ENCODE results near the gene ADAMTSL5.
"Not testable (repeated sequence)": the region's sequence is repeated elsewhere in the genome, so short reads cannot be mapped to it uniquely, and the experiment has no call there.

ADAMTSL5 gene

DNA sequence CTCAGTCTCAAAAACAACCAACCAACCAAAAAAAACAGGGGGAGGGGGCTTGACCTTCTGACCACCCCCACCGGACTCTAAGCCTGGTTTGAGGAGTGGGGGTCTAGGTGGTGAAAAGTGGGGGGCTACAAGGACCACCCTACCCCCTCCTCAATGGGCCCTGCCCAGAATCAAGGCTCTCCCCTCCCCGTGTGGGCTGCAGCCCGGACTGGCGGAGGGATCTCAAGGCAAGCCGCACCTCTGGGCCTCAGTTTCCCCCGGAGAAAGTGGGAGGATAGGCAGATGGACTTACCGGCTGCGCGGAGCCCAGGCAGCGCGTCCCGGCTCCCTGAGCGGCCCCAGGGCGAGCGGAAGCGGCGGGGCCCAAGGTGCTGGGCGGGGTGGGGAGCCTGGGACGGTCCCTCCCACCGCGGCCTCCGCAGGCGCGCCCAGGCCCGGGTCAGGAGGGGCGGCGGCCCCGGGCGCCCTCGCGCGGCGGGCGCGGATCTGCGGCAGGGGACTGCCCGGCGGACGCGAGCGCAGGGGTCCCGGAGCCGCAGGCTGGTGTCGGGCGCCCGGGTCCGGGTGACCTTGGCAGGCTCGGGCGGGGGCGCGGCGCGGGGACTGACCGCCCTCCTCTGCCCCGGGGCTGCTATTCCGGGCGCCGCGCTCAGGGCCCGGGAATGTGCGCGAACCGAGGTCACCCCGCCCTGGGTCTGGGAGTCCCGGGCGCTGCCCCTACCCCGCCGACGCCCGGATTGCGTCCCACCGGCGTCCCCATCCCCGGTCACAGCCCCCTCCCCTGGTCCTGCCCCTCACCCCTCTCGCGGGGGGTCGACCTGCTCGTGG, at the start of gene ADAMTSL5:
Gene ADAMTSL5 (minus strand): TSS at position 349 of the 828 bp plus-strand sequence. CDS start 2,076 bp downstream, outside the sequence.
- peak; percentile 81 for DNase-seq

- no peak for DNase-seq
Observed at GRCh38 chr19:1561236-1561842, 48.5 kb upstream of the ADAMTSL5 start.

GRCh38 chr19:1560286-1560882, 47.6 kb upstream of the ADAMTSL5 start:
- DNase-seq, result no peak

DNA sequence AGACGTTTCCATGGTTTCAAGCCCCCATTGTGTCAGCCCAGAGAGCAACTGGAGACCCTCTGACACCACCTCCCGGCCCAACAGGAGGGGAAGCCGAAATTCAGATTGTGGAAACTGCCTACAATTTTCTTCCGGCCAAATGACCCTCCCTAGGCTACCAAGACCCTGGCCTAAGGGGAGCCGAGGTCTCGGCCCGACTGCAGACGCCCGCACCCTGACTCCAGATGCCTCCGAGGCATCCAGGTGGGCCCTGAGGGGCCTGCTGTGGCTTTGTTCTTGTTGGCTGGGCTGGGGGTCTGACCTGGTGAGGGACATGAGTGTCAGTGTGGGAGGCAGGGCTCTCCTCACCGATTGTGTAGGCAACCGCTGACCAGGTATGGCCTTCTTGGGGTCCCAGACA, 45.7 kb upstream of the ADAMTSL5 start:
- no peak for DNase-seq

DNA sequence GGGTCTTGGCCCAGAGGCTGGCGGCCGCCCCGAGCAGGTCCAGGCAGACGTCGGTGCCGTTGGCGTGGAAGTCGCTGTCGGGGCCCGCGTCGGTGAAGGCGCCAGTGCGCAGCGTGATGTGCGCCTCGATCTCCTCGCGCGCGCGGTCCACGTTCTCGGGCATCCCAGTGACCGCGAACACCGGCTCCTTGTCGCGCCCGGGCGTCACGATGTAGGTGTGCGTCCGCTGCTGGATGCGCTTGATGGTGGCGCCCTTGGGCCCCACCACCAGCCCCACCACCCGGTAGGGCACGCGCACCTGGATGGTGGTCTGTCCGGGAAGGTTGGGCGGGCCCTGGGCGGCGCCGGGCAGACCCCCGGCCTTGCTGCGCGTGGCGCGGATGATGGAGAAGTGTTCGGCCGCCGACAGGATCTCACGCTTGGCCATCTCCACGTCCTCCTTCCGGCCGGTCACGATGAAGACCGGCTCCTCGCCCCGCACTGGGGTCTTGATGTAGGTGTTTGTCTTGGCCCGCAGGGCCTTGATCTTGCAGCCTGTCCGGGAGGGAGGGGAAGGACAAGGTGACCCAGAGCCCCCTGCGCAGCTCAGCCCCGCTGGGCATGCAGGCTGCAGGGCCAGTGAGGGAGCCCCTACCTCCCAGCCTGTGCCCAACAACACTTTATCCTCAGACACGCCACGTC, 43.7 kb upstream of the ADAMTSL5 start:
- DNase-seq, result no peak

- no peak for DNase-seq
Observed at GRCh38 chr19:1555487-1556389, 42.9 kb upstream of the ADAMTSL5 start.

DNA sequence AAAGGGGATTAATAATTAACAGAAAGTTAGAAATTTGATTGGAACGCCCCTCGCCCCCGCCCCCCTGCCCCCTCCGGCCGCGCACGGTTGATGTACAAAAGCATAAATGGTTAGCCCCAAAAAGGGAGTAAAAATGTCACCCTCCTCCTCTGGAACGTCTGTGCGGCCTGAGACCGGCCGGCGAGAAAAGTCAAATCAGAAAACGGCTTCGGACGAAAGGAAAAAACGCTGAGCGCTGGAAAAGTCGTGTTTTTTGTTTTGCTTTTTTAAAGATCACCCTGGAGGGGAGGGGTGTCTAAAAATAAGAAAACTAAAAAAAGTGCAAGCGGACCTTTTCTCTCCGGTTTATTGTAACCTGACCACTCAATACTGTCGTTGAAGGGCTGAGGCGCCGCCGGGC, 42.1 kb upstream of the ADAMTSL5 start:
- DNase-seq, result no peak

DNA sequence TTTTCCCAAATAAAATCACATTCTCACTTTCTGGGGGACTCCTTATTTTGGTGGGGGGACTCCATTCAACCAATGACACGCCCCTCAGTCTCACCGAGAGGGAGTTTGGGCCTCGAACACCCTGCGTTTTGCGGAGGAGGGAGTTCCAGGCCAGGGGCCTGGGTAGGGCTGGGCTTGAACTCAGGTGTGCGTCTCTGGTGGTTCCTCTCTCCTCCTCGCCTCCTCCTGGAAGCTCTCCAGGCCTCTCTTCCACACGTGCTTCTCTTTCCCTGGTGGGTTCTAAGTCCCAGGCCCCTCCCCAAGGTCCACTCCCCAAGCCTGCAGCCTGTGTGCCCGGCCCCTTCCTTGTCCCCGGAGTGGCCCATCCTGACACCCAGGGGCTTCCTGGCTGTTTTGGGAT, 40.6 kb upstream of the ADAMTSL5 start:
- no peak for DNase-seq

- DNase-seq, result no peak
Observed at GRCh38 chr19:1551068-1552040, 38.5 kb upstream of the ADAMTSL5 start.

DNA sequence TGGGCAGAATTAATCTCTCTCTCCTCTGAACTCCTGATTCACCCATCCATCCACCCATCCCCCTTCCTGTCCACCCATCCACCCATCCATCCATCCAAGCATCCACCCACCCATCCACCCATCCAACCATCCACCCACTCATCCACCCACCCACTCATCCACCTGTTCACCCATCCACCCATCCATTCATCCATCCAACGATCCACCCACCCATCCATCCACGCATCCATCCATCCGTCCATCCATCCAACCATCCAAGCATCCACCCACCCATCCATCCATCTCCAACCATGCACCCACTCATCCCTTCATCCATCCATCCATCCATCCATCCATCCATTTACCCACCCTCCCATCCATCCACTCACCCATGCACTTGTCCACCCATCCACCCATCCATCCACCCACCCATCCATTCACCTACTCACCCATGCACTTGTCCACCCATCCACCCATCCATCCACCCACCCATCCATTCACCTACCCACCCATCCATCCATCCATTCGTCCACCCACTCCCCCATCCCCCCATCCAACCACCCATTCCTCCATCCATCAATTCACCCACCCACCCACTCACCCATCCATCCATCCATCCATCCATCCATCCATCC, 36.6 kb upstream of the ADAMTSL5 start:
- no peak for DNase-seq

- DNase-seq, result no peak
Observed at GRCh38 chr19:1540365-1540925, 27.6 kb upstream of the ADAMTSL5 start.

DNA sequence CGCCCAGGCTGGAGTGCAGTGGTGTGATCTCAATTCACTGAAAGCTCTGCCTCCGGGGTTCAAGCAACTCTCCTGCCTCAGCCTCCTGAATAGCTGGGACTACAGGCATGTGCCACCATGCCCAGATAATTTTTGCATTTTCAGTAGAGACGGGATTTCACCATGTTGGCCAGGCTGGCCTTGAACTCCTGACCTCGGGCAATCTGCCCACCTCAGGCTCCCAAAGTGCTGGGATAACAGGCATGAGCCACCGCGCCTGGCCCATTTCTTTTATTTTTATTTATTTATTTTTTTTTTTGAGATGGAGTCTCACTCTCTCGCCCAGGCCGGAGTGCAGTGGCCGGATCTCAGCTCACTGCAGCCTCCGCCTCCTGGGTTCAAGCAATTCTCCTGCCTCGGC, 26.9 kb upstream of the ADAMTSL5 start:
- not testable (repeated sequence) for DNase-seq

DNA sequence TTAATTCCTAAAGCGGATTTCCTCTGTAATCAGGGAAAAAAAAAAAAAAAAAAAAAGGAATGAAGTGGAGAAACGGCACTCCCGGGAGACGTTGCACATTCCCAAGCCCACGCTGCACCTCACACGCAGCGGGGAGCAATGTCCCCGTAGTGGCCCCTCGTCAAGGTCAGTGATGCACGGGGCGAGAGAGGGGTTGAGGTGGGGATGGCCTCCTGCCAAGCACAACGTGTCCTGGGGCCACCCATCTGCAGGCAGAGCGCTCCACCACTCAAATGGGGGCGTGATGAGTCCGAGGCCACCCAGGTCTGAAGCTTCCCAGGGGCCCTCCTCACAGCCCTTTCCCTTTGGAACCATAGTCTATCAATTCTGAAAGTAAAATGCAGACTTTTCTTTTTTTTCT, 26.2 kb upstream of the ADAMTSL5 start:
- DNase-seq, result no peak

GRCh38 chr19:1535699-1536098, 22.9 kb upstream of the ADAMTSL5 start:
- DNase-seq, result not testable (repeated sequence)

DNA sequence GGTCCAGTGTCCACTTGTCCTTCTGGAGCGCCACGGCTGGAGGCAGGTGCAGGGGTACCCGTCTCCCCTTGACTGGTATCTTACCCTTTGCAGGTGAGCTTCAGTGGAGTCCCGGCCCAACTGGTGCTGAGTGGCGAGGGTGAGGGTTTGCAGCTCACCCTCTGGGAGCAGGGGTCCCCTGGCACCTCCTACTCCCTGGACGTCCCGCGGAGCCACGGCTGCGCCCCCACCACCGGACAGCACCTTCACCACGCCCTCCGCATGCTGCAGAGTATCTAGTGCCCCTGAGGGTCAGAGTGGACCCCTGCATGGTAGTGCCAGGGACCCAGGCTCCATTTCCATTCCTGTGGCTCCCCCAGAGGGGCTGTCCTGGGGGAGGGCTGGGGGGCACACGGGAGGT, 22.2 kb upstream of the ADAMTSL5 start:
- no peak for DNase-seq

DNA sequence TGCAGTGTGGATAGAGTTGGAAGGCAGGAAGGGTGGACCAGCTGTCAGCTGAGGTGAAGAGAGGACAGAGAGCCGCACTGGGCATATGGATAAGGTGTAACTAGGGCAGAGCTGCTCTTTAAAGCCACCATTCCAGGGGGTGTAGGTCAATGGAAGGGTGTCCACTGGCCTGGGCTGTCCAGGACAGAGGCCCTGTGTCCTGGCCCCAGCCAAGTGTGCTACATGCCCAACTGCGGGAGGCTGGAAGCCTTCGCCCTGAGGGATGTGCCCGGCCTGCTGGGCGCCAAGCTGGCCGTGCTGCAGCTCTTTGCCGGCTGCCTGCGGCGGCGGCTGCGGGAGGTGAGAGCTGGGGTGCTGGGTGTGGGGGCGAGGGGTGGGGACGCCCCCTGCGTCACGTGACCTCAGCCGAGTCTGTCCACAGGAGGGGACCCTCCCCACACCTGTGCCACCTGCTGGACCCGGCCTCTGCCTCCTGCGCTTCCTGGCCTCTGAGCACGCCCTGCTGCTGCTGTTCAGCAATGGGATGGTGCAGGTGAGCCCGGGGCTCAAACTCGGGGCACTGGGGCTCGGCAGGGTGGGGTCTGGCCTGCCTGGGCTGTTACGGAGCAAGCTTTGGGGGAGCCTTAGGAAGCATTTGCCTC, 20.8 kb upstream of the ADAMTSL5 start:
- DNase-seq, result no peak

GRCh38 chr19:1532003-1532402, 19.2 kb upstream of the ADAMTSL5 start:
- DNase-seq, result no peak

- DNase-seq, result no peak
Observed at GRCh38 chr19:1531587-1531986, 18.8 kb upstream of the ADAMTSL5 start.

DNA sequence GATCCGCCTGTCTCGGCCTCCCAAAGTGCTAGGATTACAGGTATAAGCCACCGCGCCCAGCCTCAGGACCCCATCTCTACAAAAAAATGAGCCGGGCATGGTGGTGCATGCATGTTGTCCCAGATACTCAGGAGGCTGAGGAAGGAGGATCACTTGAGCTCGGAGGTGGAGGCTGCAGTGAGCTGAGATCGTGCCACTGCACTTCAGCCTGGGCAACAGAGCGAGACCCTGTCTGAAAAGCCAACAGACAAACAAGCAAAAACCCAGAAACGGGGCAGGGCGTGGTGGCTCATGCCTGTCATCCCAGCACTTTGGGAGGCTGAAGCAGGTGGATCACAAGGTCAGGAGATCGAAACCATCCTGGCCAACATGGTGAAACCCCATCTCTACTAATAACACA, 18.0 kb upstream of the ADAMTSL5 start:
- DNase-seq, result not testable (repeated sequence)

DNA sequence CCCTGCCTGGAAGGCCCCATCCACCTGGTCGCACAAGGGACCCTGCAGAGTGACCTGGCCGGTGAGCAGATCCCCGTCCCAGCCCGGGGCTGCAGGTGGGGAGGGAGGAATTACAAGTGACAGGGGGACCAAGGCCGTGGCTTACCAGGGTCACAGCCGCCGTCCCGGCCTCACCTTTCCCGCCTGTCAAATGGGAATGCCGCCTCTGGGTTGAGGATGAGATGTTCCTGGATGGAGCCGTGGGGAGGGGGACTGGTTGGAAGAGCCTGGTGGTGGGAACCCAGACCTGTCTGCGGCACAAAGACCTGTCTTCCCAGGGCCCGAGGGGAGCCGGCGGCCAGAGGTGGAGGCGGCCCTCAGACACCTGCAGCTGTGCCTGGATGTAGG, 16.6 kb upstream of the ADAMTSL5 start:
- no peak for DNase-seq

All from stimulated activated CD8-positive, alpha-beta memory T cell treated with anti-CD3 and anti-CD28 coated beads, Interleukin-4, amount 100 ng/mL, for 48 hours (primary cell).